Epithelial cell of esophagus (primary cell): ENCODE results near the gene PNMA6E.
A peak's percentile ranks its signal among the peaks of the same experiment; 100 is the strongest.

ENCODE experiments used
- DNase-seq: peaks from one replicate; pipeline ENCODE4 v3.0.0; 2010; ENCODE audit warnings: low read depth
- H3K4me3 ChIP-seq: 2 replicates; pipeline ENCODE4 v1.5.1; 2011; ENCODE audit warnings: mild to moderate bottlenecking, low read length, control low read depth
- TF ChIP-seq, protein P1 (sequence below): IDR thresholded peaks from 2 replicates; pipeline ENCODE4 v1.5.1; 2011; ENCODE audit warnings: low read depth, mild to moderate bottlenecking, low read length, control low read depth, inconsistent platforms; ENCODE audit not compliant: insufficient read depth; ENCODE audit errors: missing control alignments

PNMA6E gene

DNA sequence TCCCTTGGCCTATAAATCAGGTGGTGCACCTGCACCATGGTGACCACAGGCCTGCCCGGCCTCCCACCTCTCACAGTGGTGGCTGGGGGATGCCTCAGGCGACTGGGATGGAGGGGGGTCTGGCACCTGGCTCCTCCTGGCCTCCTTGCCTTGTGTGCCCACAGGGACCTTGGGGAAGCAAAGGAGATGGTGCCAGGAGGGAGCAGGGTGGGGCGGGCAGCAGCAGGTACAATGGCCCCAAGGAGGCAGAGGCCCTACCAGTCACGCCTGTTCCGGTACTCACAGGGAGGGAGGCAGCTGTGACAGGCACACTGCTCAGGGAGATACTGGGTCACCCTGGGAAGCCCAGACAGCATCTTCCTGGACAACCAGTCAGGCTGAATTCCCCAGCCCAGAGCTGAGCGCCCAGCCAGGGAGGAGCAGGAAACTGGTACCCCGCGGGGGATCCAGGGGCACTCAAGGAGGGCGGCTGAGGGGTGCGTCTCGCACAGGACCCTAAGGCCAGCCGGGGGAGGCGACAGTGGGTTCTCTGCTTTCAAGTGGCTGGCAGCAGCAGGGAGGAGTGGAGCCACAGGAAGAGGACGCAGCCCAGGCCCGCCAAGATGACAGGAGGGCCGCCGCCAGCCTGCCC, 45.9 kb upstream of the PNMA6E start:
- TF ChIP-seq, protein P1, sequence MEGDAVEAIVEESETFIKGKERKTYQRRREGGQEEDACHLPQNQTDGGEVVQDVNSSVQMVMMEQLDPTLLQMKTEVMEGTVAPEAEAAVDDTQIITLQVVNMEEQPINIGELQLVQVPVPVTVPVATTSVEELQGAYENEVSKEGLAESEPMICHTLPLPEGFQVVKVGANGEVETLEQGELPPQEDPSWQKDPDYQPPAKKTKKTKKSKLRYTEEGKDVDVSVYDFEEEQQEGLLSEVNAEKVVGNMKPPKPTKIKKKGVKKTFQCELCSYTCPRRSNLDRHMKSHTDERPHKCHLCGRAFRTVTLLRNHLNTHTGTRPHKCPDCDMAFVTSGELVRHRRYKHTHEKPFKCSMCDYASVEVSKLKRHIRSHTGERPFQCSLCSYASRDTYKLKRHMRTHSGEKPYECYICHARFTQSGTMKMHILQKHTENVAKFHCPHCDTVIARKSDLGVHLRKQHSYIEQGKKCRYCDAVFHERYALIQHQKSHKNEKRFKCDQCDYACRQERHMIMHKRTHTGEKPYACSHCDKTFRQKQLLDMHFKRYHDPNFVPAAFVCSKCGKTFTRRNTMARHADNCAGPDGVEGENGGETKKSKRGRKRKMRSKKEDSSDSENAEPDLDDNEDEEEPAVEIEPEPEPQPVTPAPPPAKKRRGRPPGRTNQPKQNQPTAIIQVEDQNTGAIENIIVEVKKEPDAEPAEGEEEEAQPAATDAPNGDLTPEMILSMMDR = no peak
- peak; percentile 8 for DNase-seq
- H3K4me3 ChIP-seq = no peak overlapping the region

DNA sequence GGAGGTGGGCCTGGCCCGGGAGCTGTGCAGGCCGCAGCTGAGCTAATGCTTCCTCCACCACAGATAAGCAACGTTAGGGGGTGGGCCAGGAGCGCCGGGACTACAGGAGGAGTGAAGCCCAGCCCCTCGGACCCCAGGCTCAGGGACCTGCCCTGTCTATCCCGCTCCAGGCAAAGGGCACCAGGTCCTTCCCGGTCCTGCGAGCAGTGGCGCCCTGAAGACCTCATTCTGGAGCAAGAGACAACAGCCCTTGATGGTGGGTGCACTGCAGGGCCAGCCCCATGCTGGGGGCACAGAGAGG, 45.4 kb upstream of the PNMA6E start:
- DNase-seq = no peak
- H3K4me3 ChIP-seq = no peak overlapping the region
- TF ChIP-seq, protein P1 = no peak

DNA sequence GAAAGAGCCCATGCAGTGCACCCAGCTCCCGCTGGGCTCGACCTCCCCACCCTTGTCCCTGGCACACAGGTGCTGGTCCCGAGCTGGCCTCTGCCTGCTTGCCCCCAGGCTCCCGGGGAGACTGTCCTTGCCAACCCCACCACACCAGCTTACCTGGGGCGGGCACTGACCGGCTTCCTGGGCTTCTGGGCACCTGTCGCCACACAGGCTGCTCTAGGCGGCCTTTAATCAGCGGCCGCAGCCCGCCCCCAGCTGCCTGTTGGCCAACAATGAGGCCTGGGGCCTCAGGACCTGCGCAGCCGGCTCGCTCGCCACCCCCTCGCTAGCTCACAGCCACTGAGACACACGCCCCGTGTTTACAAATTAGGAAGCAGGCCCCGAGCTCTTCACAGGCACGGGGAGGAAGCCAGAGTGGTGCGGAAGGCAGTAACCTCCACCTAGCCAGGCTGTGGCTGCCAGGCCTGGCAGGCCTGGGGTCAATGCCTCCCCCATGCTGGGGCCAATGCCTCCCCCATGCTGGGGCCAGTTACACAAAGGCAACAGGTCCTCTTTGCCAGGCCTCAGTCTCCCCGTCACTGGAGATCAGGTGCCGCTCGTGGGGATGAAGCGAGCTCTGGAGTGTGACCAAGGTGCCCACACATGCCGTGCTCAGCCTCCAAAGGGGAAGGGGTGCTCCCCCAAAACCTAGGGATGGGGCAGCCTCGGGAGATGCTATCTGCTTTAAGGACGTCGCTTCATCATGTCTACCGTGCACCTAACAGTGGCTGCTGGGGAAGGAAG, 44.9 kb upstream of the PNMA6E start, which contains the start of gene TREX2:
TREX2 (minus strand) TSS at position 201 of the 780 bp plus-strand sequence. CDS start 626 bp downstream, outside the sequence.
- DNase-seq = no peak
- H3K4me3 ChIP-seq = no peak within 1 kb of the TSS
- TF ChIP-seq, protein P1 = no peak

DNA sequence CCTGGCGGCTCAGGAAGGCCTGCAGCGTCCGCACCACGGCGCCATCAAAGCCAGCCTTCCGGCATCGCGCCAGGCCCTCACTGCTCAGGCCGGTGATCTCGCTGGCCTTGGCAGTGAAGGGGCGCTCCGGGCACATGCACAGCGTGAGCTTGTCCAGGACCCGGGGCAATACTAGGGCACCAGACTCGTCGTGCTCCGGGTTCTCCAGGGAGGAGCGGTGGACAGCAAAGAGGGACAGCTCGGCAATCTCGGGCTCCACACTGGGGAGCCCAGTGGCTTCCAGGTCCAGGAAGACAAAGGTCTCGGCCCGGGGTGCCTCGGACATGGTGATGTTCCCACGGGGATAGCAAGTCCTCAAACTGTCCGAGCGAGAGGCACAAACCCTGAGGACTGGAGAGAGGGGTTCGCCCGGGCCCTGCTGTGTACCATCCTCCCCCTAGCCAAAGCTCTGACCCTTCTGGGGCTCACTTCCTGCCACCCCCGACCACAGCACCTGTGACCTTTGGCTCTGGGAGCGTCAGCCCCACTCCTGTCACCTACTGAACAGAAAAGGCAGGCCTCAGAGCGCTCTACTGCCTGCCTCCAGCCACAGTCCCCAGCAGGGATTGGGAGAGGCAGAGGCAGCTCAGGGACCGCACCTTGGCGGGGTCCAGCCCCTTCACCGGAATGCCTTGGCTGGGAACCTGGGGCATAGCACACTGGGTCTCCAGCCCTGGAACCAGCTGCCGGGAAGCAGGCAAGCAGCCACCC, 44.1 kb upstream of the PNMA6E start:
- no peak overlapping the region for H3K4me3 ChIP-seq
- TF ChIP-seq, protein P1 = no peak
- no peak for DNase-seq

DNA sequence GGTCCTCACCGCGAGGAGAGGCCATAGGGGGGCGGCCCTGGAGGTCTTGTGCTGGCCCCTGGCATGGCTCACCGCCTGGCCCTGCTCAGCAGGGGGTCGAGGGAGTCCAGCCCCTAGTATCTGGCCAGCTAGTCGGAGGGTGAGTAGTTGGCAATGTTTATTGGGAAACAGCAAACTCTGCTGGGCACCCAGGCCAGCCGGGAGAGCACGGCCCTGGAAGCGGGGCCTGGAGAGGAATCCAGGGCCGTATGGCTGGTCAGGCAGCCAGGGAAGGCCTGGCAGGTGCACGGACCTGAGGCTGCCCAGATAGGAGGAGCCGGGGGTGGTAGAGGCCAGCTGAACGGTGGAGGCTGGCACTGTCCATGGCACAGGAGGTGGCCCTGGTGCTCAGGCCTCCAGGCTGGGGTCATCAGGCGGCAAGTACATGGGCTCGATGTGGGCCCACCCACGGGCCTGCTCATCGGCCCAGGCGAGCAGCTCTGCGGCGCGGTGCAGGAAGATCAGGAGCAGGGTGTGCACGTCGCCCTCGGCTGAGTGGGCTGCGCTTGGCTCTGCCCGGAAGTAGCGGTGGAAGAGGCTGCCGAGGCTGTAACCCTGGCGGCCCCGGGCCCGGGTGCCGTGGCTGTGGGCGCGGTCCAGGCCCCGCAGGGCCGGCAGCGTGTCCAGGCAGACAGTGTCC, 43.3 kb upstream of the PNMA6E start:
- no peak overlapping the region for H3K4me3 ChIP-seq
- no peak for DNase-seq
- TF ChIP-seq, protein P1 = no peak

DNA sequence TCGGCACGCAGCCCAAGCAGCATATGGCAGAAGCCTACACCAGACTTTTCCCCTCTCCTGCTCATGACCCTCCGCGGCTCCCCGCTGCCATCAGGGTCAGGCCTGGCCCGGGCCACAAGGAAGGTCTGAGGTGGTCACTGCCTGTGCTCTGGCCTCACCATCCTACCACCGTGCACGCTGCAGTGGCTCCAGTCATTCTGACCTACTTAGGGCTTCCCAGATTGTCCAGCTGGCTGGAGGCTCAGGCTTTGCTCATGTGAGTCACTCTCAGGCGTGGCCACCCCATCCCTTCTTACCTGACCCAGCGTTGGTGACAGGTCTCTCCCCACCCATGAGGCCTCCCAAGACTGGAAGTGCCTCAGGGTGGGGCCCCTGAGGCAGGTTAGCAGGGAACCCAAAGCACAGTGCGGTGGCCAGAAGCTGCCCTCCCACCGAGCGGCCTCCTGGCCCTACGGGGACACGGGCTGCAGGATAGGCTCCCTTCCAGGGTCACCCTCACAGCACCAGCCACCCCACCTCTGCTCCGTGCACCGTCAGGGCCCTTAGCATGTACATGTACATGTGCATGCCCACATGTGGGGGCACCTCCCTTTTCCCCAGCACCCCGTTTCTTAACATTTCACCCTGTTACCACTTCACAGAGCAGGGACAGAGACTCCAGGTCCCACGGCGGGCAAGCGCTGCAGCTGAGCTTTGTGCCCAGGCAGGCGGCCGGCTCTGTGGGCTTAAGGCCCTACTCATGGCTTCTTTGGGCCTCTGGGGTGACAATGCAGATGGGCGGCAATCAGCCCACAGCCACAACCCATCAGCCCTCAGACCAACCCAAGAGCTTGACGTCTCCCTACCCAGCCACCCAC, 42.6 kb upstream of the PNMA6E start:
- DNase-seq = peak; percentile 6
- H3K4me3 ChIP-seq = no peak overlapping the region
- TF ChIP-seq, protein P1 = no peak
